H1 (cell line): ENCODE measurements around the gene MACROD2. TPM values are rescaled to one million over a fixed set of nuclear protein-coding genes. Genes with fewer than 3 reads are reported as not detected.

Experiments used
- CTCF ChIA-PET: fragments of 300-600 bp; sonication (Branson Sonifier 250); formaldehyde crosslinking; loops from one replicate; lab custom pipeline; 2021; ENCODE audit not compliant: partially characterized antibody; lab: Charles Lee
- POLR2A ChIA-PET: fragments of 300-600 bp; sonication (Branson Sonifier 250); formaldehyde crosslinking; loops from one replicate; lab custom pipeline; 2021; ENCODE audit warnings: inconsistent platforms; ENCODE audit not compliant: partially characterized antibody; lab: Charles Lee
- DNase-seq, 2 experiments: peaks; one replicate each; pipeline versions ENCODE4 v3.0.0 to v3.0.0-alpha.2; 2010 to 2022; ENCODE audit warnings: low spot score in 2 of 2, low read depth in 1 of 2, mixed read lengths in 1 of 2
- FAIRE-seq: peaks from 2 replicates; lab custom pipeline; 2011; peaks lifted over from hg19 to GRCh38; lab: Jason Lieb, UNC
- H2AFZ ChIP-seq: 2 replicates; pipeline ENCODE4 v1.8.1; 2012; ENCODE audit warnings: low read length, inconsistent platforms
- H2AK5ac ChIP-seq: 2 replicates; pipeline ENCODE4 v1.6.1; 2013; ENCODE audit warnings: low read depth, low read length
- H2BK120ac ChIP-seq: replicated peaks from 2 replicates; pipeline ENCODE3; 2013; ENCODE audit warnings: low read depth, low read length, inconsistent platforms
- H2BK12ac ChIP-seq: 2 replicates; pipeline ENCODE4 v1.6.1; 2013; ENCODE audit warnings: low read depth, low read length
- H2BK15ac ChIP-seq: 2 replicates; pipeline ENCODE4 v1.6.1; 2013; ENCODE audit warnings: low read length
- H2BK20ac ChIP-seq: 2 replicates; pipeline ENCODE4 v1.6.1; 2013; ENCODE audit warnings: low read length
- H2BK5ac ChIP-seq: 2 replicates; pipeline ENCODE4 v1.6.1; 2013; ENCODE audit warnings: low read depth, low read length
- H3K14ac ChIP-seq: 2 replicates; pipeline ENCODE4 v1.6.1; 2013; ENCODE audit warnings: inconsistent platforms; ENCODE audit not compliant: insufficient read length
- H3K18ac ChIP-seq: 2 replicates; pipeline ENCODE4 v1.6.1; 2013; ENCODE audit warnings: low read length; ENCODE audit errors: extremely low read depth
- H3K23ac ChIP-seq: 2 replicates; pipeline ENCODE4 v1.6.1; 2013; ENCODE audit warnings: inconsistent platforms; ENCODE audit not compliant: insufficient read length
- H3K23me2 ChIP-seq: 2 replicates; pipeline ENCODE4 v1.6.1; 2013; ENCODE audit warnings: low read depth, low read length
- H3K27ac ChIP-seq: 2 replicates; pipeline ENCODE4 v1.6.1; 2011; ENCODE audit warnings: low read depth, low read length, inconsistent platforms
- H3K27me3 ChIP-seq, 4 experiments: replicated peaks in 1 of 4; 1 replicate in 1 of 4; 2 replicates in 3 of 4; pipeline versions ENCODE4 v1.6.1 to v1.8.1; 2011 to 2013; ENCODE audit warnings: low read length in 3 of 4, mild to moderate bottlenecking in 3 of 4, inconsistent platforms in 2 of 4, mixed read lengths in 2 of 4, moderate library complexity in 1 of 4; ENCODE audit not compliant: control insufficient read depth in 3 of 4, insufficient read depth in 3 of 4; ENCODE audit errors: extremely low read depth in 1 of 4
- H3K36me3 ChIP-seq, 4 experiments: 2 replicates each; pipeline versions ENCODE4 v1.6.1 to v1.8.1; 2011 to 2013; ENCODE audit warnings: mild to moderate bottlenecking in 4 of 4, low read length in 3 of 4, moderate library complexity in 2 of 4, control low read depth in 1 of 4, inconsistent platforms in 1 of 4; ENCODE audit not compliant: insufficient read depth in 4 of 4, control insufficient read depth in 2 of 4
- H3K4ac ChIP-seq: replicated peaks from 2 replicates; pipeline ENCODE3; 2013; ENCODE audit warnings: low read length, low read depth, mixed read lengths, inconsistent platforms; ENCODE audit not compliant: insufficient read length
- H3K4me1 ChIP-seq, 4 experiments: replicated peaks in 1 of 4; 1 replicate in 1 of 4; 2 replicates in 3 of 4; pipeline versions ENCODE4 v1.6.1 to v1.8.1; 2011 to 2013; ENCODE audit warnings: low read length in 3 of 4, inconsistent platforms in 2 of 4, mixed read lengths in 1 of 4; ENCODE audit not compliant: insufficient read depth in 4 of 4, control insufficient read depth in 3 of 4
- H3K4me2 ChIP-seq, 2 experiments: 2 replicates each; pipeline versions ENCODE4 v1.6.1 to v1.8.1; 2011 to 2013; ENCODE audit warnings: low read depth in 2 of 2, low read length in 2 of 2, control low read depth in 1 of 2, inconsistent platforms in 1 of 2, mild to moderate bottlenecking in 1 of 2; ENCODE audit not compliant: insufficient read depth in 1 of 2
- H3K4me3 ChIP-seq, 4 experiments: fragments of 200-600, 300-600 bp in 1 of 4; sonication (generic), shearing (Covaris generic), sonication (Bioruptor Twin) in 1 of 4; 2 replicates each; pipeline versions ENCODE4 v1.5.1 to v1.8.1; 2011 to 2016; ENCODE audit warnings: low read length in 4 of 4, low read depth in 3 of 4, control low read depth in 2 of 4, inconsistent platforms in 2 of 4, mild to moderate bottlenecking in 2 of 4, mixed read lengths in 1 of 4, moderate library complexity in 1 of 4; ENCODE audit not compliant: insufficient read depth in 2 of 4; ENCODE audit errors: extremely low read depth in 1 of 4
- H3K56ac ChIP-seq: replicated peaks from 2 replicates; pipeline ENCODE3; 2013; ENCODE audit warnings: low read depth, mild to moderate bottlenecking, mixed read lengths, low read length, inconsistent platforms; ENCODE audit not compliant: insufficient read length
- H3K79me1 ChIP-seq: 2 replicates; pipeline ENCODE4 v1.6.1; 2013; ENCODE audit warnings: low read depth, low read length, control low read depth
- H3K79me2 ChIP-seq, 2 experiments: 2 replicates each; pipeline versions ENCODE4 v1.6.1 to v1.8.1; 2012 to 2013; ENCODE audit warnings: low read length in 2 of 2, mild to moderate bottlenecking in 2 of 2, inconsistent platforms in 1 of 2; ENCODE audit not compliant: insufficient read depth in 2 of 2, control insufficient read depth in 1 of 2
- H3K9ac ChIP-seq, 4 experiments: replicated peaks in 1 of 4; 1 replicate in 1 of 4; 2 replicates in 3 of 4; pipeline versions ENCODE4 v1.6.1 to v1.8.1; 2011 to 2013; ENCODE audit warnings: low read depth in 3 of 4, low read length in 3 of 4, control low read depth in 2 of 4, mild to moderate bottlenecking in 2 of 4, moderate library complexity in 2 of 4, inconsistent platforms in 1 of 4; ENCODE audit errors: extremely low read depth in 1 of 4
- H3K9me3 ChIP-seq, 2 experiments: 2 replicates each; pipeline versions ENCODE4 v1.6.1 to v1.8.1; 2012 to 2013; ENCODE audit warnings: mild to moderate bottlenecking in 2 of 2, moderate library complexity in 2 of 2, control low read depth in 1 of 2, inconsistent platforms in 1 of 2, low read depth in 1 of 2, low read length in 1 of 2, mixed read lengths in 1 of 2; ENCODE audit not compliant: insufficient read depth in 2 of 2
- H4K20me1 ChIP-seq, 2 experiments: replicated peaks in 1 of 2; 2 replicates each; pipeline versions ENCODE3 to v1.8.1; 2011 to 2013; ENCODE audit warnings: inconsistent platforms in 2 of 2, low read length in 2 of 2, mild to moderate bottlenecking in 1 of 2; ENCODE audit not compliant: insufficient read depth in 2 of 2, control insufficient read depth in 1 of 2
- H4K5ac ChIP-seq: 2 replicates; pipeline ENCODE4 v1.6.1; 2013; ENCODE audit warnings: low read length, low read depth, mixed read lengths, inconsistent platforms; ENCODE audit not compliant: insufficient read length
- H4K8ac ChIP-seq: 2 replicates; pipeline ENCODE4 v1.8.0; 2013; ENCODE audit warnings: mild to moderate bottlenecking, moderate library complexity, low read length, inconsistent platforms; ENCODE audit not compliant: insufficient read depth; ENCODE audit errors: extremely low read depth
- H4K91ac ChIP-seq: replicated peaks from 2 replicates; pipeline ENCODE3; 2013; ENCODE audit warnings: low read length, mixed read lengths, inconsistent platforms; ENCODE audit not compliant: insufficient read length
- CHD2 ChIP-seq: IDR thresholded peaks from 2 replicates; pipeline ENCODE4 v1.6.1; 2012; ENCODE audit warnings: low read length, improper control_type of control experiment
- MAX ChIP-seq: IDR thresholded peaks from 2 replicates; pipeline ENCODE4 v1.6.1; 2012; ENCODE audit warnings: inconsistent platforms
- WGBS, 2 experiments: shearing (Covaris generic) in 1 of 2; methylation state at CpG; one replicate each; pipeline versions ENCODE4 v1.1.6 to v1.1.7; 2013 to 2015; ENCODE audit warnings: low lambda C conversion rate in 2 of 2, mixed read lengths in 2 of 2, inconsistent platforms in 1 of 2, low coverage in 1 of 2, missing lambda C conversion rate in 1 of 2; ENCODE audit not compliant: insufficient replicate concordance in 2 of 2, insufficient coverage in 1 of 2, insufficient read length in 1 of 2; ENCODE audit errors: extremely low coverage in 1 of 2, missing lambda C conversion rate in 1 of 2; 5-methylcytosine and 5-hydroxymethylcytosine counted together
- polyA plus RNA-seq, 7 experiments: library from polyadenylated mRNA; depleted of rRNA in 3 of 7; stranded (reverse) in 5 of 7; unstranded in 2 of 7; fragments of >200 nt in 5 of 7; fragments of 200-250 nt in 2 of 7; gene quantifications; 1 replicate in 5 of 7; 2 replicates in 1 of 7; 4 replicates in 1 of 7; pipeline versions ENCODE4 v1.2.1 to v1.2.3, GENCODE V29; 2011 to 2013; ENCODE audit warnings: missing spikeins in 2 of 7, mixed read lengths in 2 of 7
- total RNA-seq: library from RNA; stranded (reverse); fragmentation: NEBNext Ultra II Directional; extraction: Animal tissue kit (Norgen Biotek cat#: 25700); gene quantifications from 2 replicates; pipeline ENCODE4 v1.2.1, GENCODE V29; 2021

MACROD2 gene
- total and polyA plus RNA-seq, 2 of the 8 experiments (the other 6 are each of a cell fraction or from before 2014, with no cell fraction given): 0.70 to 3.9 TPM

- peaks cover 0 to 7% (median under 1%) of the 10 kb centered on the region in 4 experiments; a peak in 2 of 7 replicates for H3K4me1 ChIP-seq
- no peak overlapping the region for H4K8ac ChIP-seq
- no peaks in the 10 kb centered on the region for H4K20me1 ChIP-seq
- DNase-seq (no peak), FAIRE-seq (no peak)
- no peaks in the 10 kb centered on the region for H3K79me2 ChIP-seq
- H3K9me3 ChIP-seq: no peaks in the 10 kb centered on the region
- peak overlapping the region; percentile 33 for H4K5ac ChIP-seq
- H2BK120ac ChIP-seq: no peak overlapping the region
- POLR2A ChIA-PET: no interaction called here
- H2BK20ac ChIP-seq: no peak overlapping the region
- no peak overlapping the region for H2AK5ac ChIP-seq
- H3K23me2 ChIP-seq: no peaks in the 10 kb centered on the region
- H3K23ac ChIP-seq: no peak overlapping the region
- no peak overlapping the region for H2AFZ ChIP-seq
- no peak overlapping the region for H3K14ac ChIP-seq
- H3K56ac ChIP-seq: no peak overlapping the region
- H3K4me3 ChIP-seq: no peak overlapping the region
- no peak overlapping the region for H2BK15ac ChIP-seq
- H3K4me2 ChIP-seq: peak overlapping the region in 1 of 2 experiments; percentile 7; a peak in 1 of 4 replicates
- no peaks in the 10 kb centered on the region for H3K36me3 ChIP-seq
- no peak overlapping the region for H2BK12ac ChIP-seq
- H3K18ac ChIP-seq: no peak overlapping the region
- H3K9ac ChIP-seq: no peak overlapping the region
- no peaks in the 10 kb centered on the region for H3K79me1 ChIP-seq
- CTCF ChIA-PET: no interaction called here
- 64% methylated on average over 3 of the region's 3 CpGs; no CpG with 5 or more reads in 1 of the 2 experiments for WGBS, 2 experiments
- no peak overlapping the region for H3K27ac ChIP-seq
- no peak overlapping the region for H3K4ac ChIP-seq
- H2BK5ac ChIP-seq: no peak overlapping the region
- H4K91ac ChIP-seq: no peak overlapping the region
- no peaks in the 10 kb centered on the region for H3K27me3 ChIP-seq
- no peak for TF ChIP-seq MAX
- no peak for TF ChIP-seq CHD2
Observed at GRCh38 chr20:15949391-15949790, 1954.1 kb downstream of the MACROD2 start.
